ENCODE data around the gene USP12.

Gene USP12

GRCh38 chr13:27139565-27139964, 32.0 kb downstream of the USP12 start:
- H3K4me1 ChIP-seq, result no peaks in the 10 kb centered on the region
- TF ChIP-seq CTCF (IDR thresholded peaks at IDR 0.05; ENCODE audit: low read depth, low read length), result no peak
- H3K36me3 ChIP-seq, result no peaks in the 10 kb centered on the region; the same call in 1 of the 2 replicates
- no peak overlapping the region for H3K4me3 ChIP-seq (ENCODE audit: low read depth, low read length)
- DNase-seq, result no peak
- H3K9me3 ChIP-seq, result no peaks in the 10 kb centered on the region; the same call in 1 of the 2 replicates
- H3K27me3 ChIP-seq, result no peaks in the 10 kb centered on the region

GRCh38 chr13:27138457-27139093, 33.0 kb downstream of the USP12 start:
- H3K36me3 ChIP-seq, result no peaks in the 10 kb centered on the region; the same call in 1 of the 2 replicates
- no peak overlapping the region for H3K4me3 ChIP-seq (ENCODE audit: low read depth, low read length)
- H3K9me3 ChIP-seq, result no peaks in the 10 kb centered on the region; the same call in 1 of the 2 replicates
- no peak for DNase-seq
- TF ChIP-seq CTCF (IDR thresholded peaks at IDR 0.05; ENCODE audit: low read depth, low read length), result no peak
- no peaks in the 10 kb centered on the region for H3K27me3 ChIP-seq
- no peaks in the 10 kb centered on the region for H3K4me1 ChIP-seq

- Histone ChIP-seq H3K27me3 (no peaks in the 10 kb centered on the region), H3K4me1 (no peaks in the 10 kb centered on the region), H3K36me3 (no peaks in the 10 kb centered on the region), H3K9me3 (no peaks in the 10 kb centered on the region; the same call in 1 of the 2 replicates), H3K4me3 (ENCODE audit: low read depth, low read length) (no peak overlapping the region)
- no peak for DNase-seq
- TF ChIP-seq CTCF (IDR thresholded peaks at IDR 0.05; ENCODE audit: low read depth, low read length), result no peak
Measured at GRCh38 chr13:27137759-27138158, 33.9 kb downstream of the USP12 start.

- Histone ChIP-seq H3K9me3 (no peaks in the 10 kb centered on the region), H3K36me3 (no peaks in the 10 kb centered on the region), H3K27me3 (no peaks in the 10 kb centered on the region), H3K4me3 (ENCODE audit: low read depth, low read length) (no peak overlapping the region), H3K4me1 (no peaks in the 10 kb centered on the region)
- TF ChIP-seq CTCF (IDR thresholded peaks at IDR 0.05; ENCODE audit: low read depth, low read length), result no peak
- DNase-seq, result no peak
Measured at GRCh38 chr13:27135023-27135422, 36.6 kb downstream of the USP12 start.

- Histone ChIP-seq H3K9me3 (no peaks in the 10 kb centered on the region), H3K4me3 (ENCODE audit: low read depth, low read length) (no peak overlapping the region), H3K36me3 (no peaks in the 10 kb centered on the region; the same call in 1 of the 2 replicates), H3K4me1 (no peaks in the 10 kb centered on the region), H3K27me3 (no peaks in the 10 kb centered on the region)
- DNase-seq, result no peak
- no peak for TF ChIP-seq CTCF (IDR thresholded peaks at IDR 0.05; ENCODE audit: low read depth, low read length)
Measured at GRCh38 chr13:27133889-27134288, 37.7 kb downstream of the USP12 start.

- Histone ChIP-seq H3K9me3 (no peaks in the 10 kb centered on the region), H3K36me3 (no peaks in the 10 kb centered on the region; the same call in 1 of the 2 replicates), H3K4me1 (no peaks in the 10 kb centered on the region), H3K27me3 (no peaks in the 10 kb centered on the region), H3K4me3 (ENCODE audit: low read depth, low read length) (no peak overlapping the region)
- no peak for TF ChIP-seq CTCF (IDR thresholded peaks at IDR 0.05; ENCODE audit: low read depth, low read length)
- DNase-seq, result no peak
Measured at GRCh38 chr13:27132538-27132937, 39.1 kb downstream of the USP12 start.
